Thyroid gland (tissue), 4 donors: Measurements from ENCODE around the gene LPCAT1. TPM values are rescaled to one million over a fixed set of nuclear protein-coding genes. Genes with fewer than 3 reads are reported as not detected.

Experiments
- DNase-seq, 2 donors: peaks; one replicate each; pipeline ENCODE4 v3.0.0-alpha.2; 2019
- H3K27ac ChIP-seq, 3 donors: fragments of 200-600 bp; sonication (generic); 1 replicate in 2 of 3; 2 replicates in 1 of 3; pipeline ENCODE4 v1.5.1; 2016 to 2019; ENCODE audit warnings: mild to moderate bottlenecking in 1 of 3, moderate library complexity in 1 of 3
- H3K27me3 ChIP-seq: fragments of 200-600 bp; sonication (generic); one replicate; pipeline ENCODE4 v1.5.1; 2019
- H3K36me3 ChIP-seq, 2 donors: fragments of 200-600 bp; sonication (generic); one replicate each; pipeline ENCODE4 v1.5.1; 2016 to 2019
- H3K4me1 ChIP-seq, 2 donors: fragments of 200-600 bp; sonication (generic); one replicate each; pipeline ENCODE4 v1.5.1; 2017 to 2019
- H3K4me3 ChIP-seq, 3 donors: fragments of 200-600 bp; sonication (generic); replicated peaks in 1 of 3; 1 replicate in 2 of 3; 2 replicates in 1 of 3; pipeline ENCODE4 v1.5.1; 2016; ENCODE audit warnings: mild to moderate bottlenecking in 1 of 3
- H3K9me3 ChIP-seq: fragments of 200-600 bp; sonication (generic); one replicate; pipeline ENCODE4 v1.5.1; 2017
- CTCF ChIP-seq, 6 experiments: fragments of 200-600 bp in 3 of 6; fragments of 450-650 bp in 3 of 6; sonication (generic) in 3 of 6; IDR thresholded peaks; one replicate each; pipeline ENCODE4 v1.5.1; 2016 to 2019; ENCODE audit warnings: antibody characterized with exemption in 6 of 6, mild to moderate bottlenecking in 2 of 6, inconsistent platforms in 1 of 6, moderate library complexity in 1 of 6
- POLR2A ChIP-seq, 2 donors: fragments of 450-650 bp; IDR thresholded peaks; one replicate each; pipeline ENCODE4 v1.6.1; 2017; ENCODE audit warnings: antibody characterized with exemption in 2 of 2, mild to moderate bottlenecking in 2 of 2, moderate library complexity in 1 of 2
- WGBS, 2 donors: methylation state at CpG; one replicate each; pipeline ENCODE4 v1.1.5; 2017; 5-methylcytosine and 5-hydroxymethylcytosine counted together
- intact Hi-C: fragments of 100-400 bp; cut with DNase I; formaldehyde crosslinking; loops from one replicate; pipeline ENCODE4 v1.15.1; 2023
- total RNA-seq, 4 donors: library from RNA; depleted of rRNA; stranded (reverse); fragments of >200 nt; gene quantifications; one replicate each; pipeline ENCODE4 v1.2.3, GENCODE V29; 2016

The LPCAT1 gene
- total RNA-seq, 4 donors from 2014 or later: 30.9 to 35.7 (median 33.3) TPM

- Histone ChIP-seq H3K27ac (no peak overlapping the region), H3K27me3 (no peaks in the 10 kb centered on the region), H3K4me3 (no peak overlapping the region), H3K9me3 (no peaks in the 10 kb centered on the region), H3K4me1 (peaks cover 0 to 8% of the 10 kb centered on the region in 2 donors), H3K36me3 (no peaks in the 10 kb centered on the region)
- no peak for DNase-seq
- WGBS, 2 donors: 95% methylated on average over 11 of the region's 11 CpGs
- no peak for TF ChIP-seq CTCF (IDR thresholded peaks at IDR 0.05)
- TF ChIP-seq POLR2A (IDR thresholded peaks at IDR 0.05): no peak
- intact Hi-C loops: no loop called here
These were observed 23.5 kb upstream of the LPCAT1 start for GRCh38 chr5:1547236-1547635.

GRCh38 chr5:1546556-1546955, 22.8 kb upstream of the LPCAT1 start:
- DNase-seq: no peak
- no peak overlapping the region for H3K27ac ChIP-seq
- H3K4me3 ChIP-seq: no peak overlapping the region
- no peaks in the 10 kb centered on the region for H3K9me3 ChIP-seq
- TF ChIP-seq POLR2A (IDR thresholded peaks at IDR 0.05) (no peak), CTCF (IDR thresholded peaks at IDR 0.05) (no peak)
- WGBS, 2 donors: 91 to 93% methylated on average over 18 of the region's 18 CpGs
- peaks cover 0 to 10% of the 10 kb centered on the region in 2 donors for H3K4me1 ChIP-seq
- no peaks in the 10 kb centered on the region for H3K27me3 ChIP-seq
- intact Hi-C loops: no loop called here
- no peaks in the 10 kb centered on the region for H3K36me3 ChIP-seq

- intact Hi-C loops: no loop called here
- H3K27ac ChIP-seq: no peak overlapping the region
- no peak overlapping the region for H3K4me3 ChIP-seq
- H3K4me1 ChIP-seq: peaks cover 0 to 12% of the 10 kb centered on the region in 2 donors
- WGBS, 2 donors: 34 to 41% methylated on average over 6 of the region's 6 CpGs
- H3K27me3 ChIP-seq: no peaks in the 10 kb centered on the region
- TF ChIP-seq CTCF (IDR thresholded peaks at IDR 0.05) (no peak), POLR2A (IDR thresholded peaks at IDR 0.05) (no peak)
- H3K36me3 ChIP-seq: no peaks in the 10 kb centered on the region
- no peaks in the 10 kb centered on the region for H3K9me3 ChIP-seq
- peak; percentile 46 to 49 for DNase-seq
These were observed 22.1 kb upstream of the LPCAT1 start for GRCh38 chr5:1545805-1546355.

- Histone ChIP-seq H3K27ac (no peak overlapping the region), H3K4me1 (peaks cover 0 to 12% of the 10 kb centered on the region in 2 donors), H3K4me3 (no peak overlapping the region), H3K27me3 (no peaks in the 10 kb centered on the region), H3K36me3 (no peaks in the 10 kb centered on the region), H3K9me3 (no peaks in the 10 kb centered on the region)
- no peak for TF ChIP-seq POLR2A (IDR thresholded peaks at IDR 0.05)
- no peak for TF ChIP-seq CTCF (IDR thresholded peaks at IDR 0.05)
- intact Hi-C loops: no loop called here
- 74 to 83% methylated on average over 4 of the region's 4 CpGs for WGBS, 2 donors
- DNase-seq: no peak
These were observed 21.5 kb upstream of the LPCAT1 start for GRCh38 chr5:1545126-1545804.

GRCh38 chr5:1544294-1544961, 20.7 kb upstream of the LPCAT1 start:
- Histone ChIP-seq H3K36me3 (no peaks in the 10 kb centered on the region), H3K4me1 (peaks cover 0 to 12% of the 10 kb centered on the region in 2 donors), H3K9me3 (no peaks in the 10 kb centered on the region), H3K27ac (no peak overlapping the region), H3K27me3 (no peaks in the 10 kb centered on the region), H3K4me3 (no peak overlapping the region)
- intact Hi-C loops: no loop called here
- TF ChIP-seq POLR2A (IDR thresholded peaks at IDR 0.05) (no peak), CTCF (IDR thresholded peaks at IDR 0.05) (no peak)
- WGBS, 2 donors: 77 to 87% methylated on average over 12 of the region's 12 CpGs
- DNase-seq: no peak
